ENCODE results near the gene KRT82. TPM values are rescaled to one million over a fixed set of nuclear protein-coding genes. Genes with fewer than 3 reads are reported as not detected.
A peak's percentile ranks its signal among the peaks of the same experiment; 100 is the strongest.

KRT82 gene
- polyA plus RNA-seq, 2 of the 4 experiments (the other 2 are of a cell fraction) = not detected

DNA sequence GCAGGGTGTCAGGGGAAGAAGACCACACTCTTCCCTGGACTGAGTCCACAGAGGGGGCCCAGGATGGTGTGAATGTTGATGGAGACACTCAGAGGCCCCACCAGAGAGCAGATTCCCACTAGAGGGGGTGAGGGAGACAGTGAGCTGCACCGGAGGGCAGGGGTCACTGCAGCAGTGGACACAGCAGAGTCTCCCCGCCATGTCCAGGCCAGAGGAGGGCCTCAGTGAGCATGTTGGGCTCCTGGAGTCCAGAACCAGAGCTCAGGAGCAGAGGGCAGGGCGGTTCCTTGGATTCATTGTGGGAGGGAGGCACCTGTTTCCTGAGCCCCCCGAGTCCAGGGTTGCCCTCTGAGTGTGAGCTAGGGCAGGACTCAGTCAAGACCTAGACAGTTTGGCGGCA is 1.8 kb upstream of the KRT82 start:
- H3K9me3 ChIP-seq = no peaks in the 10 kb centered on the region
- ATAC-seq = peak; percentile 41 to 70; a peak in 5 of 6 replicates
- H3K4me2 ChIP-seq = no peak overlapping the region
- ChIA-PET CTCF (interaction anchor here (1.1 to 1.4 kb wide), 2 partner anchors 99 to 463 kb away, joined by 4 read pairs; no protein-coding TSS in a partner anchor), POLR2A (no interaction called here)
- no peak overlapping the region for H3K27ac ChIP-seq
- FAIRE-seq = no peak
- peaks cover 1% of the 10 kb centered on the region; the same call in 1 of the 3 replicates for H3K4me1 ChIP-seq
- no peak for TF ChIP-seq EP300 (IDR thresholded peaks at IDR 0.05)
- peak in 1 of 2 experiments; percentile 16; a peak in 2 of 5 replicates for TF ChIP-seq RAD21 (conservative IDR thresholded peaks at IDR 0.05 in 1 of 2, IDR thresholded peaks at IDR 0.05 in 1 of 2)
- WGBS (ENCODE audit: missing lambda C conversion rate) = 84% methylated on average over 4 of the region's 5 CpGs
- no peak overlapping the region for H3K4me3 ChIP-seq
- DNase-seq (ENCODE audit: low read depth in 1 of 2, low spot score in 1 of 2) = peak in 1 of 2 experiments; percentile 26

DNA sequence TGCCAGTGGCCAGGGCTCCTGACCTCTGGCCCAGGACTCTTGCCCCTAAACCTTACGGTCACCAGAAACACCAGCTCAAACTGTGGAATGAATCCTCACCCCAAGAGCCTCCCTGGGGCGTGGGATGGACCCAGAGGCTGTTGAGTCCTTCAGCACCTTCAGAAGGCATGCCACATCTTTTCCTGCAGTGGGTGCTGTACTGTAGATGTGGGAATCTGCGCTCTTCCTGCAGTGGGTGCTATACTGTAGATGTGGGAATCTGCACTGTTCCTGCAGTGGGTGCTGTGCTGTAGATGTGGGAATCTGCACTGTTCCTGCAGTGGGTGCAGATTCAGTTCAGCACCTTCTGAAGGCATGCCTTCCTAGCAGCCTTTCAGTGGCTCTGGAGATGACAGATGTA is 1.2 kb downstream of the KRT82 start:
- ATAC-seq (peak; percentile 33 to 66; a peak in 3 of 6 replicates), DNase-seq (ENCODE audit: low read depth in 1 of 2, low spot score in 1 of 2) (peak in 1 of 2 experiments; percentile 37), FAIRE-seq (no peak)
- Histone ChIP-seq H3K9me3 (no peaks in the 10 kb centered on the region), H3K27ac (no peak overlapping the region), H3K4me2 (no peak overlapping the region), H3K4me3 (no peak overlapping the region), H3K4me1 (no peaks in the 10 kb centered on the region)
- ChIA-PET CTCF (interaction anchor here (0.5 to 2.6 kb wide), 7 partner anchors 10 to 475 kb away, joined by 3 to 16 read pairs (median 5); no protein-coding TSS in a partner anchor), POLR2A (no interaction called here)
- TF ChIP-seq CEBPB (IDR thresholded peaks at IDR 0.05) = no peak
- TF ChIP-seq CBX2 (IDR thresholded peaks at IDR 0.05; ENCODE audit: borderline replicate concordance, low read depth) = no peak
- peak in 1 of 2 experiments; percentile 29; a peak in 1 of 5 replicates for TF ChIP-seq RAD21 (conservative IDR thresholded peaks at IDR 0.05 in 1 of 2, IDR thresholded peaks at IDR 0.05 in 1 of 2)
- no peak for TF ChIP-seq CBX8 (IDR thresholded peaks at IDR 0.05)
- TF ChIP-seq RNF2 (IDR thresholded peaks at IDR 0.05; ENCODE audit: borderline replicate concordance, low read depth) = no peak
- TF ChIP-seq HOXB5 (CRISPR knock-in tag; IDR thresholded peaks at IDR 0.05) = no peak
- TF ChIP-seq FOXS1 (CRISPR knock-in tag; IDR thresholded peaks at IDR 0.05) = no peak
- WGBS (ENCODE audit: missing lambda C conversion rate) = 65% methylated on average over 3 of the region's 3 CpGs

DNA sequence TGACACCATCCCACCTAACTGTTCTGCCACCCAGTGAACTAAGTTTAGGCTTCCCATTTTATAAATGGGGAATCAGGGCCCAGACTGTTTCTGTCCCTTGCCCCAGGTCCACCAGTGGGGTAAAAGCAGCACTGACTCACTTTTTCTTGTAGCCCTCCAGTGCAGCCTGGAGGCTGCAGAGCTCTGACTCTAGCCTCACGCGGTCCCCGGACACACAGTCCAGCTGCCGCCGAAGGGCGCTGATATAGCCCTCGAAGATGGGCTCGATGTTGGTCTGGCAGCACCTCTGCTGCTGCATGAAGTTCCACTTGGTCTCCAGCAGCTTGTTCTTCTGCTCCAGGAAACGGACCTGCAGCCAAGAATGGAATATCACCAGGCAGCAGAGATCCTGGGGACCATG is 2.6 kb downstream of the KRT82 start:
- H3K4me2 ChIP-seq = no peak overlapping the region
- no peak for FAIRE-seq
- H3K4me1 ChIP-seq = no peaks in the 10 kb centered on the region
- ChIA-PET CTCF (interaction anchor here (1.0 to 46.1 kb wide), 10 partner anchors 9 to 481 kb away, joined by 3 to 1221 read pairs (median 6); no protein-coding TSS in a partner anchor), POLR2A (no interaction called here)
- no peak for DNase-seq (ENCODE audit: low read depth in 1 of 2, low spot score in 1 of 2)
- H3K27ac ChIP-seq = no peak overlapping the region
- WGBS (ENCODE audit: missing lambda C conversion rate) = 92% methylated on average over 9 of the region's 9 CpGs
- no peaks in the 10 kb centered on the region for H3K9me3 ChIP-seq
- no peak for TF ChIP-seq ZC3H11A (IDR thresholded peaks at IDR 0.05)
- TF ChIP-seq RFX5 (IDR thresholded peaks at IDR 0.05) = no peak
- TF ChIP-seq NR3C1 (IDR thresholded peaks at IDR 0.05) = no peak
- no peak for TF ChIP-seq EHF (CRISPR knock-in tag; IDR thresholded peaks at IDR 0.05)
- no peak for TF ChIP-seq GATA3 (IDR thresholded peaks at IDR 0.05; ENCODE audit: borderline replicate concordance)
- TF ChIP-seq HDAC2 (IDR thresholded peaks at IDR 0.05) = no peak
- TF ChIP-seq, protein P1, sequence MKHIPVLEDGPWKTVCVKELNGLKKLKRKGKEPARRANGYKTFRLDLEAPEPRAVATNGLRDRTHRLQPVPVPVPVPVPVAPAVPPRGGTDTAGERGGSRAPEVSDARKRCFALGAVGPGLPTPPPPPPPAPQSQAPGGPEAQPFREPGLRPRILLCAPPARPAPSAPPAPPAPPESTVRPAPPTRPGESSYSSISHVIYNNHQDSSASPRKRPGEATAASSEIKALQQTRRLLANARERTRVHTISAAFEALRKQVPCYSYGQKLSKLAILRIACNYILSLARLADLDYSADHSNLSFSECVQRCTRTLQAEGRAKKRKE (CRISPR knock-in tag; IDR thresholded peaks at IDR 0.05; ENCODE audit: low read depth) = no peak
- TF ChIP-seq FOSL2 (IDR thresholded peaks at IDR 0.05) = no peak
- TF ChIP-seq FOSL2 (CRISPR knock-in tag; IDR thresholded peaks at IDR 0.05) = no peak
- TF ChIP-seq ESRRA (IDR thresholded peaks at IDR 0.05; ENCODE audit: borderline replicate concordance, low read length) = no peak
- no peak for TF ChIP-seq EP300 (IDR thresholded peaks at IDR 0.05)
- ATAC-seq = no peak
- no peak overlapping the region for H3K4me3 ChIP-seq

DNA sequence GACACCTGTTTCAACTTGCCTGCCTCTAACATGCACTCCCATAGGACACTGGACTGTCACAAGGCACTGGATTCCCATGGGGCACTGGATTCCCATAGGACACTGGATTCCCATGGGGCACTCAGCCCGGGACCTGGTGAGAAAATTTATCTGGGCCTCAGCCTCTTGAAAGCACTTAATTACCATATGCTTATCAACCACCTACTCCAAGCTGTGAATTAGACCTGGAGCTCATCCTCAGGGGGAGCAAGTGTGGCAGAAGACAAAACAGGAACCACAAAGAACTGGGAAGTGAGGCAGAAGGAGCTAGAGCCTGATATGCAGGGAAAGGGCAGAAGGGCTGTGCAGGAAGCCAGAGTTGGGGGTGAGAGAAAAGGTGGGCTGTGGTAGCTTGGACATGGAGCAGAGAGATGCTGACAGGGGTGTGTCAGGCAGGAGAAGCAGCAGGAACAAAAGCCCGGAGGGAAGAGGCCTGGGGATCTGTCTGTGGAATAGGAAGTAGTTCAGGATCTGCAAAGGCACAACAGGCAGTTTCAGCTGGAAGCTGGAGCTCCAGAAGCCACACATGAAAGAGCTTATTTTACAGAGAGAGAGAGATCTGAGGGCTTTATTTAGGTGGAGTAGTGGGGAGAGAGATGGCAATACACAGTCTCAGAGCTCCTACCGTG is 3.1 kb downstream of the KRT82 start:
- no peak for FAIRE-seq
- no peak for ATAC-seq
- WGBS (ENCODE audit: missing lambda C conversion rate) = 66% methylated on average over 3 of the region's 3 CpGs
- Histone ChIP-seq H3K4me2 (no peak overlapping the region), H3K27ac (no peak overlapping the region), H3K4me1 (no peaks in the 10 kb centered on the region), H3K4me3 (no peak overlapping the region), H3K9me3 (no peaks in the 10 kb centered on the region)
- TF ChIP-seq FOSB (CRISPR knock-in tag; IDR thresholded peaks at IDR 0.05) (no peak), RFX5 (IDR thresholded peaks at IDR 0.05) (no peak), FOSL2 (IDR thresholded peaks at IDR 0.05) (no peak), FOSL2 (CRISPR knock-in tag; IDR thresholded peaks at IDR 0.05) (no peak), CEBPB (IDR thresholded peaks at IDR 0.05) (no peak), CHD2 (IDR thresholded peaks at IDR 0.05; ENCODE audit: low read length, partially characterized antibody) (no peak), NPAS2 (CRISPR knock-in tag; IDR thresholded peaks at IDR 0.05; ENCODE audit: borderline replicate concordance) (no peak), TFCP2L1 (CRISPR knock-in tag; IDR thresholded peaks at IDR 0.05) (no peak), KDM5A (IDR thresholded peaks at IDR 0.05) (no peak), BHLHE40 (IDR thresholded peaks at IDR 0.05; ENCODE audit: low read depth, low read length) (no peak), HOXB5 (CRISPR knock-in tag; IDR thresholded peaks at IDR 0.05) (no peak), EP300 (IDR thresholded peaks at IDR 0.05) (no peak), NR3C1 (IDR thresholded peaks at IDR 0.05) (no peak)
- TF ChIP-seq, protein P2, sequence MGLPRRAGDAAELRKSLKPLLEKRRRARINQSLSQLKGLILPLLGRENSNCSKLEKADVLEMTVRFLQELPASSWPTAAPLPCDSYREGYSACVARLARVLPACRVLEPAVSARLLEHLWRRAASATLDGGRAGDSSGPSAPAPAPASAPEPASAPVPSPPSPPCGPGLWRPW (IDR thresholded peaks at IDR 0.05) = no peak
- no peak for DNase-seq (ENCODE audit: low read depth in 1 of 2, low spot score in 1 of 2)
- ChIA-PET CTCF (interaction anchor here (1.3 to 46.1 kb wide), 7 partner anchors 8 to 471 kb away, joined by 3 to 1221 read pairs (median 15); no protein-coding TSS in a partner anchor), POLR2A (no interaction called here)
